Measurements from ENCODE around the gene OSBPL2. TPM values are rescaled to one million over a fixed set of nuclear protein-coding genes. Genes with fewer than 3 reads are reported as not detected.

Gene OSBPL2
- total RNA-seq, 1 donor: 36.7 TPM

GRCh38 chr20:62319346-62319909 is 81.1 kb downstream of the OSBPL2 start:
- TF ChIP-seq CTCF (IDR thresholded peaks at IDR 0.05; ENCODE audit: insufficient read depth, low read depth, low read length): no peak
- no peak for DNase-seq (ENCODE audit: low read depth)
- H3K4me3 ChIP-seq (ENCODE audit: low read depth, low read length): no peak overlapping the region

GRCh38 chr20:62320581-62321354 is 82.4 kb downstream of the OSBPL2 start:
- no peak overlapping the region for H3K4me3 ChIP-seq (ENCODE audit: low read depth, low read length)
- DNase-seq (ENCODE audit: low read depth): peak; percentile 14
- TF ChIP-seq CTCF (IDR thresholded peaks at IDR 0.05; ENCODE audit: insufficient read depth, low read depth, low read length): no peak

GRCh38 chr20:62321521-62321948 is 83.2 kb downstream of the OSBPL2 start:
- H3K4me3 ChIP-seq (ENCODE audit: low read depth, low read length): no peak overlapping the region
- TF ChIP-seq CTCF (IDR thresholded peaks at IDR 0.05; ENCODE audit: insufficient read depth, low read depth, low read length): no peak
- DNase-seq (ENCODE audit: low read depth): peak; percentile 44

GRCh38 chr20:62321975-62322374 is 83.7 kb downstream of the OSBPL2 start:
- no peak for DNase-seq (ENCODE audit: low read depth)
- no peak for TF ChIP-seq CTCF (IDR thresholded peaks at IDR 0.05; ENCODE audit: insufficient read depth, low read depth, low read length)
- no peak overlapping the region for H3K4me3 ChIP-seq (ENCODE audit: low read depth, low read length)

- TF ChIP-seq CTCF (IDR thresholded peaks at IDR 0.05; ENCODE audit: insufficient read depth, low read depth, low read length): no peak
- H3K4me3 ChIP-seq (ENCODE audit: low read depth, low read length): no peak overlapping the region
- no peak for DNase-seq (ENCODE audit: low read depth)
Observed at GRCh38 chr20:62322492-62323041, 84.2 kb downstream of the OSBPL2 start.

GRCh38 chr20:62323146-62323979 is 85.0 kb downstream of the OSBPL2 start:
- no peak for DNase-seq (ENCODE audit: low read depth)
- no peak for TF ChIP-seq CTCF (IDR thresholded peaks at IDR 0.05; ENCODE audit: insufficient read depth, low read depth, low read length)
- H3K4me3 ChIP-seq (ENCODE audit: low read depth, low read length): no peak overlapping the region
